Uterus (tissue), 2 donors: Measurements from ENCODE around the gene UBN1.

Experiments
- CTCF ChIP-seq, 4 experiments: fragments of 200-600 bp in 2 of 4; fragments of 450-650 bp in 2 of 4; sonication (generic) in 2 of 4; IDR thresholded peaks; one replicate each; pipeline ENCODE4 v1.5.1; 2016 to 2019; ENCODE audit warnings: antibody characterized with exemption in 4 of 4, mild to moderate bottlenecking in 2 of 4, moderate library complexity in 1 of 4
- POLR2A ChIP-seq, 2 donors: fragments of 450-650 bp; IDR thresholded peaks; one replicate each; pipeline ENCODE4 v1.6.1; 2016; ENCODE audit warnings: antibody characterized with exemption in 2 of 2, mild to moderate bottlenecking in 1 of 2, moderate library complexity in 1 of 2

GRCh38 chr16:4888428-4889135 lies 41.3 kb downstream of the UBN1 start:
- TF ChIP-seq CTCF (IDR thresholded peaks at IDR 0.05), result no peak
- TF ChIP-seq POLR2A (IDR thresholded peaks at IDR 0.05), result no peak
